Hepatocyte (in vitro differentiated cells): Measurements from ENCODE around the gene PPP1R1B. TPM values are rescaled to one million over a fixed set of nuclear protein-coding genes. Genes with fewer than 3 reads are reported as not detected.

ENCODE experiments used
- DNase-seq: peaks from one replicate; pipeline ENCODE4 v3.0.0-alpha.2; 2016; ENCODE audit warnings: low spot score
- H2AFZ ChIP-seq: fragments of 200-600 bp; sonication (generic); 2 replicates; pipeline ENCODE4 v1.6.0; 2016; ENCODE audit warnings: antibody characterized with exemption, mild to moderate bottlenecking
- H3K27ac ChIP-seq: fragments of 200-600 bp; sonication (generic); 2 replicates; pipeline ENCODE4 v1.5.1; 2016; ENCODE audit warnings: mild to moderate bottlenecking
- H3K27me3 ChIP-seq: fragments of 200-600 bp; sonication (generic); 2 replicates; pipeline ENCODE4 v1.6.1; 2016
- H3K36me3 ChIP-seq: fragments of 200-600 bp; sonication (generic); replicated peaks from 2 replicates; pipeline ENCODE4 v1.5.1; 2016; ENCODE audit warnings: low read depth; ENCODE audit not compliant: insufficient read depth
- H3K4me1 ChIP-seq: fragments of 200-600 bp; sonication (generic); 2 replicates; pipeline ENCODE4 v1.5.1; 2016; ENCODE audit warnings: mild to moderate bottlenecking, moderate library complexity; ENCODE audit not compliant: insufficient read depth
- H3K4me2 ChIP-seq: fragments of 200-600 bp; sonication (generic); 2 replicates; pipeline ENCODE4 v1.6.0; 2016
- H3K4me3 ChIP-seq: fragments of 200-600 bp; sonication (generic); 2 replicates; pipeline ENCODE4 v1.5.1; 2016; ENCODE audit warnings: mild to moderate bottlenecking
- H3K79me2 ChIP-seq: fragments of 200-600 bp; sonication (generic); 2 replicates; pipeline ENCODE4 v1.6.0; 2017; ENCODE audit warnings: mild to moderate bottlenecking
- H3K9me2 ChIP-seq: fragments of 200-600 bp; sonication (generic); replicated peaks from 2 replicates; pipeline ENCODE4 v1.6.0; 2017; ENCODE audit warnings: mild to moderate bottlenecking; ENCODE audit not compliant: insufficient read depth
- H3K9me3 ChIP-seq: fragments of 200-600 bp; sonication (generic); 2 replicates; pipeline ENCODE4 v1.5.1; 2016; ENCODE audit warnings: low read depth, mild to moderate bottlenecking
- H4K20me1 ChIP-seq: fragments of 200-600 bp; sonication (generic); 2 replicates; pipeline ENCODE4 v1.6.0; 2016; ENCODE audit warnings: mild to moderate bottlenecking; ENCODE audit not compliant: insufficient read depth, poor library complexity, severe bottlenecking
- EZH2 ChIP-seq: fragments of 200-600 bp; sonication (generic); IDR thresholded peaks from 2 replicates; pipeline ENCODE4 v1.6.1; 2016; ENCODE audit warnings: antibody characterized with exemption, mild to moderate bottlenecking, borderline replicate concordance
- EZH2phosphoT487 ChIP-seq: fragments of 200-600 bp; sonication (generic); IDR thresholded peaks from one replicate; pipeline ENCODE4 v1.6.1; 2018; ENCODE audit warnings: antibody characterized with exemption, mild to moderate bottlenecking, low read depth, moderate library complexity; ENCODE audit not compliant: unreplicated experiment, severe bottlenecking
- WGBS: methylation state at CpG from one replicate; pipeline ENCODE4 v1.1.6; 2016; ENCODE audit warnings: low lambda C conversion rate; ENCODE audit errors: missing lambda C conversion rate; 5-methylcytosine and 5-hydroxymethylcytosine counted together
- polyA plus RNA-seq: library from polyadenylated mRNA; unstranded; fragments of >200 nt; fragmentation: Nextera tagmentation; extraction: Ambion mirVana; gene quantifications from 2 replicates; pipeline ENCODE4 v1.2.1, GENCODE V29; 2016
- total RNA-seq: library from RNA; depleted of rRNA; stranded (reverse); fragments of >200 nt; gene quantifications from 2 replicates; pipeline ENCODE4 v1.2.3, GENCODE V29; 2014
- TF ChIP-seq, protein P1 (sequence below): fragments of 200-600 bp; sonication (generic); IDR thresholded peaks from 2 replicates; pipeline ENCODE4 v1.5.1; 2016; ENCODE audit warnings: antibody characterized with exemption, mild to moderate bottlenecking; ENCODE audit not compliant: poor library complexity

Gene PPP1R1B
- total and polyA plus RNA-seq, 2 experiments from 2014 or later: 1.5 to 3.7 TPM

- Histone ChIP-seq H3K9me3 (no peaks in the 10 kb centered on the region), H3K36me3 (no peaks in the 10 kb centered on the region), H3K9me2 (no peaks in the 10 kb centered on the region), H4K20me1 (no peaks in the 10 kb centered on the region), H3K27me3 (no peaks in the 10 kb centered on the region), H3K4me2 (no peak overlapping the region), H3K27ac (no peak overlapping the region), H2AFZ (no peak overlapping the region), H3K4me3 (no peak overlapping the region), H3K4me1 (peaks cover 40% of the 10 kb centered on the region), H3K79me2 (peaks cover 23% of the 10 kb centered on the region)
- DNase-seq: peak; percentile 69
- no peak for TF ChIP-seq EZH2
- no peak for TF ChIP-seq EZH2phosphoT487
- TF ChIP-seq, protein P1, sequence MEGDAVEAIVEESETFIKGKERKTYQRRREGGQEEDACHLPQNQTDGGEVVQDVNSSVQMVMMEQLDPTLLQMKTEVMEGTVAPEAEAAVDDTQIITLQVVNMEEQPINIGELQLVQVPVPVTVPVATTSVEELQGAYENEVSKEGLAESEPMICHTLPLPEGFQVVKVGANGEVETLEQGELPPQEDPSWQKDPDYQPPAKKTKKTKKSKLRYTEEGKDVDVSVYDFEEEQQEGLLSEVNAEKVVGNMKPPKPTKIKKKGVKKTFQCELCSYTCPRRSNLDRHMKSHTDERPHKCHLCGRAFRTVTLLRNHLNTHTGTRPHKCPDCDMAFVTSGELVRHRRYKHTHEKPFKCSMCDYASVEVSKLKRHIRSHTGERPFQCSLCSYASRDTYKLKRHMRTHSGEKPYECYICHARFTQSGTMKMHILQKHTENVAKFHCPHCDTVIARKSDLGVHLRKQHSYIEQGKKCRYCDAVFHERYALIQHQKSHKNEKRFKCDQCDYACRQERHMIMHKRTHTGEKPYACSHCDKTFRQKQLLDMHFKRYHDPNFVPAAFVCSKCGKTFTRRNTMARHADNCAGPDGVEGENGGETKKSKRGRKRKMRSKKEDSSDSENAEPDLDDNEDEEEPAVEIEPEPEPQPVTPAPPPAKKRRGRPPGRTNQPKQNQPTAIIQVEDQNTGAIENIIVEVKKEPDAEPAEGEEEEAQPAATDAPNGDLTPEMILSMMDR: peak; percentile 69
- WGBS: 48% methylated on average over 2 of the region's 2 CpGs
Measured at GRCh38 chr17:39634384-39634871, 7.7 kb downstream of the PPP1R1B start.

DNA sequence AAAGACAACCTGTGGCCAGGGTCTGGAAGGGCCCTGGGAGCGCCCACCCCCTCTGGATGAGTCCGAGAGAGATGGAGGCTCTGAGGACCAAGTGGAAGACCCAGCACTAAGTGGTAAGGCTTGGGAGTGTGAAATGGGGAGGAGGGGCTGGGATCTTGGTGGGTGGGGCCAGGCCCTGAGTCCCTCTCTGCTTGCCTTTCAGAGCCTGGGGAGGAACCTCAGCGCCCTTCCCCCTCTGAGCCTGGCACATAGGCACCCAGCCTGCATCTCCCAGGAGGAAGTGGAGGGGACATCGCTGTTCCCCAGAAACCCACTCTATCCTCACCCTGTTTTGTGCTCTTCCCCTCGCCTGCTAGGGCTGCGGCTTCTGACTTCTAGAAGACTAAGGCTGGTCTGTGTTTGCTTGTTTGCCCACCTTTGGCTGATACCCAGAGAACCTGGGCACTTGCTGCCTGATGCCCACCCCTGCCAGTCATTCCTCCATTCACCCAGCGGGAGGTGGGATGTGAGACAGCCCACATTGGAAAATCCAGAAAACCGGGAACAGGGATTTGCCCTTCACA lies 8.9 kb downstream of the PPP1R1B start:
- 85% methylated on average over 8 of the region's 8 CpGs for WGBS
- H3K27me3 ChIP-seq: no peaks in the 10 kb centered on the region
- H4K20me1 ChIP-seq: peaks cover 6% of the 10 kb centered on the region
- no peak overlapping the region for H3K4me3 ChIP-seq
- TF ChIP-seq, protein P1: no peak
- TF ChIP-seq EZH2phosphoT487: no peak
- TF ChIP-seq EZH2: no peak
- H3K79me2 ChIP-seq: peaks cover 35% of the 10 kb centered on the region
- H2AFZ ChIP-seq: no peak overlapping the region
- H3K4me2 ChIP-seq: no peak overlapping the region
- no peak for DNase-seq
- no peaks in the 10 kb centered on the region for H3K9me3 ChIP-seq
- H3K27ac ChIP-seq: no peak overlapping the region
- H3K36me3 ChIP-seq: no peaks in the 10 kb centered on the region
- peaks cover 52% of the 10 kb centered on the region for H3K4me1 ChIP-seq
- H3K9me2 ChIP-seq: no peaks in the 10 kb centered on the region

- Histone ChIP-seq H3K36me3 (no peaks in the 10 kb centered on the region), H3K4me3 (no peak overlapping the region), H3K9me3 (no peaks in the 10 kb centered on the region), H3K4me1 (peaks cover 48% of the 10 kb centered on the region), H3K27ac (peak overlapping the region; percentile 86), H3K9me2 (no peaks in the 10 kb centered on the region), H3K4me2 (peak overlapping the region; percentile 87), H2AFZ (peak overlapping the region; percentile 49), H3K79me2 (peaks cover 44% of the 10 kb centered on the region), H3K27me3 (no peaks in the 10 kb centered on the region), H4K20me1 (peaks cover 6% of the 10 kb centered on the region)
- 49% methylated on average over 6 of the region's 6 CpGs for WGBS
- TF ChIP-seq EZH2phosphoT487 (no peak), EZH2 (no peak)
- TF ChIP-seq, protein P1: no peak
- DNase-seq: no peak
Measured at GRCh38 chr17:39636587-39636926, 9.8 kb downstream of the PPP1R1B start.
